Keratinocyte (primary cell): ENCODE results near the gene UBC. TPM values are rescaled to one million over a fixed set of nuclear protein-coding genes. Genes with fewer than 3 reads are reported as not detected.

ENCODE experiments used
- DNase-seq: peaks from one replicate; pipeline ENCODE4 v3.0.0-alpha.2; 2011; ENCODE audit warnings: low read depth, missing footprints, low spot score
- FAIRE-seq: peaks from 2 replicates; lab custom pipeline; 2011; peaks lifted over from hg19 to GRCh38; lab: Jason Lieb, UNC
- H2AFZ ChIP-seq: 2 replicates; pipeline ENCODE4 v1.6.0; 2012; ENCODE audit warnings: low read length, control low read depth, inconsistent platforms; ENCODE audit not compliant: control insufficient read depth
- H3K27ac ChIP-seq: 2 replicates; pipeline ENCODE4 v1.5.1; 2011; ENCODE audit warnings: low read length; ENCODE audit not compliant: control insufficient read depth, insufficient read depth
- H3K27me3 ChIP-seq: 3 replicates; pipeline ENCODE4 v1.6.0; 2011; ENCODE audit warnings: low read length; ENCODE audit not compliant: control insufficient read depth, insufficient read depth; ENCODE audit errors: extremely low read depth
- H3K36me3 ChIP-seq, 2 experiments: 2 replicates in 1 of 2; 3 replicates in 1 of 2; pipeline ENCODE4 v1.5.1; 2011; ENCODE audit warnings: low read length in 2 of 2, mild to moderate bottlenecking in 1 of 2; ENCODE audit not compliant: control insufficient read depth in 2 of 2, insufficient read depth in 2 of 2; ENCODE audit errors: extremely low read depth in 1 of 2
- H3K4me1 ChIP-seq: 3 replicates; pipeline ENCODE4 v1.5.1; 2011; ENCODE audit warnings: low read length; ENCODE audit not compliant: control insufficient read depth, insufficient read depth; ENCODE audit errors: extremely low read depth
- H3K4me2 ChIP-seq: 3 replicates; pipeline ENCODE4 v1.6.0; 2011; ENCODE audit warnings: low read depth, low read length; ENCODE audit not compliant: control insufficient read depth, insufficient read depth; ENCODE audit errors: extremely low read depth
- H3K4me3 ChIP-seq, 3 experiments: fragments of 200-600 bp in 1 of 3; sonication (generic) in 1 of 3; 2 replicates in 2 of 3; 3 replicates in 1 of 3; pipeline ENCODE4 v1.5.1; 2011 to 2016; ENCODE audit warnings: low read length in 3 of 3, mild to moderate bottlenecking in 3 of 3, control low read depth in 2 of 3, inconsistent platforms in 1 of 3, low read depth in 1 of 3, mixed read lengths in 1 of 3, mixed run types in 1 of 3, moderate library complexity in 1 of 3; ENCODE audit not compliant: control insufficient read depth in 2 of 3, insufficient read depth in 2 of 3; ENCODE audit errors: extremely low read depth in 1 of 3
- H3K79me2 ChIP-seq: 2 replicates; pipeline ENCODE4 v1.6.0; 2012; ENCODE audit warnings: low read length; ENCODE audit not compliant: control insufficient read depth, insufficient read depth
- H3K9ac ChIP-seq: 3 replicates; pipeline ENCODE4 v1.6.0; 2011; ENCODE audit warnings: low read length; ENCODE audit not compliant: control insufficient read depth, insufficient read depth; ENCODE audit errors: extremely low read depth
- H3K9me1 ChIP-seq: 3 replicates; pipeline ENCODE4 v1.6.0; 2011; ENCODE audit warnings: low read length; ENCODE audit not compliant: control insufficient read depth, insufficient read depth; ENCODE audit errors: extremely low read depth
- H3K9me3 ChIP-seq: 2 replicates; pipeline ENCODE4 v1.5.1; 2012; ENCODE audit warnings: low read depth, low read length; ENCODE audit not compliant: control insufficient read depth
- H4K20me1 ChIP-seq: 3 replicates; pipeline ENCODE4 v1.6.0; 2011; ENCODE audit warnings: low read length; ENCODE audit not compliant: control insufficient read depth, insufficient read depth; ENCODE audit errors: extremely low read depth
- EZH2 ChIP-seq: IDR thresholded peaks from one replicate; pipeline ENCODE4 v1.6.1; 2012; ENCODE audit warnings: inconsistent platforms, mild to moderate bottlenecking, low read length, moderate library complexity
- dilution Hi-C: fragments of 300-500 bp; cut with MboI; formaldehyde crosslinking; loops from one replicate; pipeline ENCODE4 v1.7.0; 2020; ENCODE audit warnings: low sequenced_read_pairs; ENCODE audit not compliant: extremely low pct_ligation_motif_present
- polyA plus RNA-seq, 5 experiments: library from polyadenylated mRNA; depleted of rRNA in 3 of 5; stranded (reverse) in 3 of 5; stranded (forward) in 1 of 5; unstranded in 1 of 5; fragments of >200 nt; gene quantifications; 1 replicate in 1 of 5; 2 replicates in 3 of 5; 3 replicates in 1 of 5; pipeline versions ENCODE4 v1.2.1 to v1.2.3, GENCODE V29; 2011 to 2012; ENCODE audit warnings: missing spikeins in 2 of 5, low read depth in 1 of 5, low replicate concordance in 1 of 5
- TF ChIP-seq, protein P1 (sequence below), 3 experiments: IDR thresholded peaks in 1 of 3; conservative IDR thresholded peaks in 1 of 3; optimal IDR thresholded peaks in 1 of 3; 2 replicates in 2 of 3; 3 replicates in 1 of 3; pipeline versions ENCODE3 to v1.5.1; 2011; ENCODE audit warnings: low read length in 3 of 3, mild to moderate bottlenecking in 3 of 3, moderate library complexity in 2 of 3, control low read depth in 1 of 3, inconsistent platforms in 1 of 3; ENCODE audit not compliant: insufficient read depth in 2 of 3; ENCODE audit errors: extremely low read depth in 1 of 3

Gene UBC
- polyA plus RNA-seq, 1 donor (not counting 4 experiments of a cell fraction or from before 2014, with no cell fraction given), result 2,363 TPM

DNA sequence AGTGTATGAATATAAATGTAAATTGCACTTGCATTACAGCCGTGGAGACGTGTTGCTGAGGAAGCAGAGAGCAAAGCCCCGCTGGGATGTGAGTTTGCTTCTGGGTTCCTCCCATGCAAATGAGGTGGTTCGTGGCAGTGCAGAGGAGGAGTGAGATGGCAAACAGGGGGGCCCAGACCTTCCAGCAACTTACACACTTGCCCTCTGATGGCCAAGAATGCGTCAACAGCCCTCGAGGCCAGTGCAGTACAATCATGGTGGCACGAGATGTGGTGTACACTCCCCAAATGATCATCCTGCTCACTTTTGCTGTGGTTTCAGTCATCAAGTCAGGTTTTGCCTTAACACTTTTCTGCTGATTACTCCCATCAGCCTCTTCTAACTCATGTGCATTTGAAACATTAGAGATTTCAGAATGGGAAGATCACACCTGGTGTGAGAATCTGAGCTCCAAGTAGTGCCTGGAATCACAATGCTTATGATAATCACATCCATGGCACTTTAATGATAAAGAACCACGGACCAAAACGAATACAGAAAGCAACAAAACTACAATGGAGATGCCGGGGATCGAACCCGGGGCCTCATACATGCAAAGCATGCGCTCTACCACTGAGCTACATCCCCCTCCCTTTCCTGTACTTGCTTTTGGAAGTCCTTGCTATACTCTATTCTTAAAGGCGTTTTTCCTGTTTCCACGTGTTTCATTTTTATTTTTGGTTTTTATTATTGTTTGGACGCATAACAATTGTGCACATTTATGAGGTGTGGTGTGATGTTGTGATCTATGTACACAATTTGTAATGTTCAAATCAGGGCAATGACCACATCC, 7.0 kb upstream of the UBC start:
- Histone ChIP-seq H3K27ac (peak overlapping the region; percentile 100), H3K79me2 (no peaks in the 10 kb centered on the region), H3K4me2 (peak overlapping the region; percentile 72), H3K27me3 (no peaks in the 10 kb centered on the region), H3K9me3 (no peaks in the 10 kb centered on the region), H3K9me1 (no peaks in the 10 kb centered on the region), H3K4me3 (peak overlapping the region in 2 of 3 experiments; percentile 13 to 47), H3K36me3 (no peaks in the 10 kb centered on the region), H2AFZ (peak overlapping the region; percentile 57), H4K20me1 (no peaks in the 10 kb centered on the region), H3K4me1 (peaks cover 59% of the 10 kb centered on the region), H3K9ac (peak overlapping the region; percentile 100)
- FAIRE-seq (no peak), DNase-seq (no peak)
- TF ChIP-seq EZH2, result no peak
- TF ChIP-seq, protein P1, sequence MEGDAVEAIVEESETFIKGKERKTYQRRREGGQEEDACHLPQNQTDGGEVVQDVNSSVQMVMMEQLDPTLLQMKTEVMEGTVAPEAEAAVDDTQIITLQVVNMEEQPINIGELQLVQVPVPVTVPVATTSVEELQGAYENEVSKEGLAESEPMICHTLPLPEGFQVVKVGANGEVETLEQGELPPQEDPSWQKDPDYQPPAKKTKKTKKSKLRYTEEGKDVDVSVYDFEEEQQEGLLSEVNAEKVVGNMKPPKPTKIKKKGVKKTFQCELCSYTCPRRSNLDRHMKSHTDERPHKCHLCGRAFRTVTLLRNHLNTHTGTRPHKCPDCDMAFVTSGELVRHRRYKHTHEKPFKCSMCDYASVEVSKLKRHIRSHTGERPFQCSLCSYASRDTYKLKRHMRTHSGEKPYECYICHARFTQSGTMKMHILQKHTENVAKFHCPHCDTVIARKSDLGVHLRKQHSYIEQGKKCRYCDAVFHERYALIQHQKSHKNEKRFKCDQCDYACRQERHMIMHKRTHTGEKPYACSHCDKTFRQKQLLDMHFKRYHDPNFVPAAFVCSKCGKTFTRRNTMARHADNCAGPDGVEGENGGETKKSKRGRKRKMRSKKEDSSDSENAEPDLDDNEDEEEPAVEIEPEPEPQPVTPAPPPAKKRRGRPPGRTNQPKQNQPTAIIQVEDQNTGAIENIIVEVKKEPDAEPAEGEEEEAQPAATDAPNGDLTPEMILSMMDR (optimal IDR thresholded peaks at IDR 0.05 in 1 of 3, IDR thresholded peaks at IDR 0.05 in 1 of 3, conservative IDR thresholded peaks at IDR 0.05 in 1 of 3; ENCODE audit: extremely low read depth in 1 of 3, insufficient read depth in 2 of 3, low read length in 3 of 3), result no peak
- dilution Hi-C loops, result no loop called here

DNA sequence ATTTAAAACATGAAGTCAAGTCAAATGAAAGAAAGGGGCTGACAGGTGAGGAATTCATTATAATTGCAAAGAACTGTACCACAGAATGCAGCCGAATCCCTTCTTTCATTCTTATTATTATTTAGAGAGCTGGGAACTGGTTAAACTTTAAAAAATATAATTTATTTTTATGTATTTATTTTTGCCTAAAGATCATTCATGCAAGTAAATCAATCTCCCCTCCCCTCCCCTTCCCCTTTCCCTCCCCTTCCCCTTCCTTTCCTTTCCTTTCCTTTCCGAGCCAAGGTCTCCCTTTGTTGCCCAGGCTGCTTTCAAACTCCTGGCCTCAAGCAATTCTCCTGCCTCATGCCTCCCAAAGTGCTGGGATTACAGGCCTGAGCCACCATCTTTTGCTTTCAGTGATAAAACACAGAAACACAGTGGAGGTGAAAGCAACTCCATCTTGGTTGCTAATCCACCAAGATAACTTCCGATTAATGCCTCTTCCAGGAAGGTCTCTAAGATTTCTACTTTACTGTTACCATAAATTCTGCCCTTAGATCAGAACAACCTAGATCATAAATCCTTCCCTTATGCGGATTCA, 6.0 kb upstream of the UBC start:
- H3K36me3 ChIP-seq, result no peaks in the 10 kb centered on the region
- H3K4me3 ChIP-seq, result no peak overlapping the region
- no peaks in the 10 kb centered on the region for H3K9me1 ChIP-seq
- H3K9me3 ChIP-seq, result no peaks in the 10 kb centered on the region
- dilution Hi-C loops, result no loop called here
- TF ChIP-seq EZH2, result no peak
- TF ChIP-seq, protein P1 (optimal IDR thresholded peaks at IDR 0.05 in 1 of 3, IDR thresholded peaks at IDR 0.05 in 1 of 3, conservative IDR thresholded peaks at IDR 0.05 in 1 of 3; ENCODE audit: extremely low read depth in 1 of 3, insufficient read depth in 2 of 3, low read length in 3 of 3), result no peak
- DNase-seq (no peak), FAIRE-seq (no peak)
- peak overlapping the region; percentile 100 for H3K9ac ChIP-seq
- no peak overlapping the region for H2AFZ ChIP-seq
- H3K79me2 ChIP-seq, result peaks cover 6% of the 10 kb centered on the region
- H3K27ac ChIP-seq, result peak overlapping the region; percentile 100
- no peaks in the 10 kb centered on the region for H3K27me3 ChIP-seq
- peaks cover 66% of the 10 kb centered on the region for H3K4me1 ChIP-seq
- no peaks in the 10 kb centered on the region for H4K20me1 ChIP-seq
- peak overlapping the region; percentile 78 for H3K4me2 ChIP-seq
